ENCODE data around the gene SLC39A11. TPM values are rescaled to one million over a fixed set of nuclear protein-coding genes. Genes with fewer than 3 reads are reported as not detected.

SLC39A11 gene
- total and polyA plus RNA-seq, 2 donors (not counting 1 experiment from before 2014, with no cell fraction given) = 12.7 to 27.4 TPM

DNA sequence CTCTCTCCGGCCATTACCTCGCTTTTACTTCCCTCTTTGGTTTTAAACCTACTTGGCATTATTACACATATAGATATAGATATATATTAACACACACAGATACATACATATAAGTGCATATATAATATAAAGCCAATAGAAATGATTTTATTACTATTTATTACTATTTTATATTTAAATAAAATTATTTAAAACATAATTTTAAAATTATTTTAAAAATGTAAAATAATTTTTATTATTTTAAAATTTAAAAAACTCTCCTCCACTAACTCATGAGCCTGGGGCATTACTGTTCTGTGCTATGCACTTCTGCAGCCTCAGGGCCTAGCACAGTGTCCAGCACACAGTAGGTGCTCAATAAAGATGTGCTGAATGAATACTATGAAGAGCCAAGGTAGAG, 200.9 kb downstream of the SLC39A11 start:
- Histone ChIP-seq H2AFZ (ENCODE audit: low read length) (no peak overlapping the region), H3K36me3 (ENCODE audit: control insufficient read depth, insufficient read depth, low read length) (no peaks in the 10 kb centered on the region), H3K9me3 (ENCODE audit: control insufficient read depth, insufficient read depth, low read depth, low read length) (no peaks in the 10 kb centered on the region), H3K27ac (ENCODE audit: insufficient read depth, low read length) (no peak overlapping the region), H3K79me2 (ENCODE audit: control insufficient read depth, insufficient read depth, low read length) (no peaks in the 10 kb centered on the region), H3K4me1 (ENCODE audit: control insufficient read depth, extremely low read depth, insufficient read depth, low read length) (no peaks in the 10 kb centered on the region), H3K4me2 (ENCODE audit: extremely low read depth, insufficient read depth, low read length) (no peak overlapping the region), H3K4me3 (replicated peaks in 1 of 4; ENCODE audit: control extremely low read depth in 1 of 4, insufficient read depth in 1 of 4, low read depth in 3 of 4, low read length in 4 of 4) (no peak overlapping the region), H3K9ac (ENCODE audit: insufficient read depth, low read length) (no peak overlapping the region), H3K27me3 (ENCODE audit: control insufficient read depth, insufficient read depth, low read length) (no peaks in the 10 kb centered on the region), H4K20me1 (ENCODE audit: control insufficient read depth, extremely low read depth, insufficient read depth, low read length) (no peaks in the 10 kb centered on the region)
- no peak for DNase-seq (ENCODE audit: low read depth in 2 of 2)
- TF ChIP-seq, protein P1, sequence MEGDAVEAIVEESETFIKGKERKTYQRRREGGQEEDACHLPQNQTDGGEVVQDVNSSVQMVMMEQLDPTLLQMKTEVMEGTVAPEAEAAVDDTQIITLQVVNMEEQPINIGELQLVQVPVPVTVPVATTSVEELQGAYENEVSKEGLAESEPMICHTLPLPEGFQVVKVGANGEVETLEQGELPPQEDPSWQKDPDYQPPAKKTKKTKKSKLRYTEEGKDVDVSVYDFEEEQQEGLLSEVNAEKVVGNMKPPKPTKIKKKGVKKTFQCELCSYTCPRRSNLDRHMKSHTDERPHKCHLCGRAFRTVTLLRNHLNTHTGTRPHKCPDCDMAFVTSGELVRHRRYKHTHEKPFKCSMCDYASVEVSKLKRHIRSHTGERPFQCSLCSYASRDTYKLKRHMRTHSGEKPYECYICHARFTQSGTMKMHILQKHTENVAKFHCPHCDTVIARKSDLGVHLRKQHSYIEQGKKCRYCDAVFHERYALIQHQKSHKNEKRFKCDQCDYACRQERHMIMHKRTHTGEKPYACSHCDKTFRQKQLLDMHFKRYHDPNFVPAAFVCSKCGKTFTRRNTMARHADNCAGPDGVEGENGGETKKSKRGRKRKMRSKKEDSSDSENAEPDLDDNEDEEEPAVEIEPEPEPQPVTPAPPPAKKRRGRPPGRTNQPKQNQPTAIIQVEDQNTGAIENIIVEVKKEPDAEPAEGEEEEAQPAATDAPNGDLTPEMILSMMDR (conservative IDR thresholded peaks at IDR 0.05 in 1 of 2, IDR thresholded peaks at IDR 0.05 in 1 of 2; ENCODE audit: low read depth in 1 of 2, low read length in 2 of 2) = no peak
- no peak for TF ChIP-seq EZH2 (IDR thresholded peaks at IDR 0.05; ENCODE audit: low read length, missing control alignments)

DNA sequence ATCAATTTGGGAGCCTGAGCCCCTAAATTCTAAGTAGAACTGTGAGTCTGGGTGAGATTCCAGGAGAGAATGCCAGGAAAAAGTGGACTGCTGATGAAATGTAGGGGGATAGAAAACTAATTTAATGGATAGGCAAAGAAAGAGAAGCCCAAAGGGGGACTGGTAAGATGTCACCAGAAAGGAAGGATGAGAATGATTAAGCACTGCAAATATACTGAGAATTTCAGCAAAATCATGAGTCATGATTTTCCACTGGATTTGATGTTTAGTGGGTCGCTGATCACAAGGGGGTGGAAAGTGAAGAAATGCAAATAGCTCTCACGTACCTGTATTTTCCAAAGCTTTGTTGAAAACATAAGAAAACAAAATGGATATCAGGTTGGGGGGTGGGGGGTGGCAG, 201.8 kb downstream of the SLC39A11 start:
- Histone ChIP-seq H3K9me3 (ENCODE audit: control insufficient read depth, insufficient read depth, low read depth, low read length) (no peaks in the 10 kb centered on the region), H2AFZ (ENCODE audit: low read length) (no peak overlapping the region), H3K4me1 (ENCODE audit: control insufficient read depth, extremely low read depth, insufficient read depth, low read length) (no peaks in the 10 kb centered on the region), H3K4me2 (ENCODE audit: extremely low read depth, insufficient read depth, low read length) (no peak overlapping the region), H3K4me3 (replicated peaks in 1 of 4; ENCODE audit: control extremely low read depth in 1 of 4, insufficient read depth in 1 of 4, low read depth in 3 of 4, low read length in 4 of 4) (no peak overlapping the region), H3K79me2 (ENCODE audit: control insufficient read depth, insufficient read depth, low read length) (no peaks in the 10 kb centered on the region), H3K36me3 (ENCODE audit: control insufficient read depth, insufficient read depth, low read length) (no peaks in the 10 kb centered on the region), H4K20me1 (ENCODE audit: control insufficient read depth, extremely low read depth, insufficient read depth, low read length) (no peaks in the 10 kb centered on the region), H3K9ac (ENCODE audit: insufficient read depth, low read length) (no peak overlapping the region), H3K27ac (ENCODE audit: insufficient read depth, low read length) (no peak overlapping the region), H3K27me3 (ENCODE audit: control insufficient read depth, insufficient read depth, low read length) (no peaks in the 10 kb centered on the region)
- peak in 1 of 2 donors; percentile 55 for DNase-seq (ENCODE audit: low read depth in 2 of 2)
- TF ChIP-seq, protein P1 (conservative IDR thresholded peaks at IDR 0.05 in 1 of 2, IDR thresholded peaks at IDR 0.05 in 1 of 2; ENCODE audit: low read depth in 1 of 2, low read length in 2 of 2) = no peak
- TF ChIP-seq EZH2 (IDR thresholded peaks at IDR 0.05; ENCODE audit: low read length, missing control alignments) = no peak

DNA sequence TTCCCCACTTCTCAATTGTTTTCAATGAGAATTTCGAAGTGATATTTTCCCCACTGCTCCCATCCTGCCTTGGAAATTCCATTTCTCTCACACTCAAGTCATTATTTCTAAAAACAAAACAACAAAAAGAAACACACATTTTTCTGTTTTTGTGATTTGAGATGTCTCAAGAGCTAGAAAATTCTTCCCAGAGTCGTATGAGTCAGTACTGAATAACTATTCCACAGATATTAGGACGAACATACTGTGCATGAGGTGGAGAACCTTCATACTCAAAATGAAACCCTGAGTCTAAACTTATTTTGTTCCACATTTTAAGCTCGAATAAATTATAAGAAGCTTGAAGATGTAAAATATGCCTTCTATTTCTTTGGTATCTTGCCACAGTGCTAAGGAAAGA, 204.6 kb downstream of the SLC39A11 start:
- no peak overlapping the region for H3K4me2 ChIP-seq (ENCODE audit: extremely low read depth, insufficient read depth, low read length)
- no peaks in the 10 kb centered on the region for H3K9me3 ChIP-seq (ENCODE audit: control insufficient read depth, insufficient read depth, low read depth, low read length)
- H2AFZ ChIP-seq (ENCODE audit: low read length) = no peak overlapping the region
- H3K27ac ChIP-seq (ENCODE audit: insufficient read depth, low read length) = no peak overlapping the region
- no peaks in the 10 kb centered on the region for H4K20me1 ChIP-seq (ENCODE audit: control insufficient read depth, extremely low read depth, insufficient read depth, low read length)
- H3K79me2 ChIP-seq (ENCODE audit: control insufficient read depth, insufficient read depth, low read length) = no peaks in the 10 kb centered on the region
- no peak overlapping the region for H3K9ac ChIP-seq (ENCODE audit: insufficient read depth, low read length)
- H3K4me3 ChIP-seq (replicated peaks in 1 of 4; ENCODE audit: control extremely low read depth in 1 of 4, insufficient read depth in 1 of 4, low read depth in 3 of 4, low read length in 4 of 4) = no peak overlapping the region
- H3K36me3 ChIP-seq (ENCODE audit: control insufficient read depth, insufficient read depth, low read length) = no peaks in the 10 kb centered on the region
- no peaks in the 10 kb centered on the region for H3K27me3 ChIP-seq (ENCODE audit: control insufficient read depth, insufficient read depth, low read length)
- TF ChIP-seq, protein P1 (conservative IDR thresholded peaks at IDR 0.05 in 1 of 2, IDR thresholded peaks at IDR 0.05 in 1 of 2; ENCODE audit: low read depth in 1 of 2, low read length in 2 of 2) = no peak
- no peak for TF ChIP-seq EZH2 (IDR thresholded peaks at IDR 0.05; ENCODE audit: low read length, missing control alignments)
- no peaks in the 10 kb centered on the region for H3K4me1 ChIP-seq (ENCODE audit: control insufficient read depth, extremely low read depth, insufficient read depth, low read length)
- no peak for DNase-seq (ENCODE audit: low read depth in 2 of 2)

Measured in fibroblast of lung (primary cell).